ENCODE results near the gene ADIPOQ. TPM values are rescaled to one million over a fixed set of nuclear protein-coding genes. Genes with fewer than 3 reads are reported as not detected.
"Not testable (repeated sequence)": the region's sequence is repeated elsewhere in the genome, so short reads cannot be mapped to it uniquely, and the experiment has no call there.

Gene ADIPOQ
- total RNA-seq, 1 experiment from 2014 or later = not detected

DNA sequence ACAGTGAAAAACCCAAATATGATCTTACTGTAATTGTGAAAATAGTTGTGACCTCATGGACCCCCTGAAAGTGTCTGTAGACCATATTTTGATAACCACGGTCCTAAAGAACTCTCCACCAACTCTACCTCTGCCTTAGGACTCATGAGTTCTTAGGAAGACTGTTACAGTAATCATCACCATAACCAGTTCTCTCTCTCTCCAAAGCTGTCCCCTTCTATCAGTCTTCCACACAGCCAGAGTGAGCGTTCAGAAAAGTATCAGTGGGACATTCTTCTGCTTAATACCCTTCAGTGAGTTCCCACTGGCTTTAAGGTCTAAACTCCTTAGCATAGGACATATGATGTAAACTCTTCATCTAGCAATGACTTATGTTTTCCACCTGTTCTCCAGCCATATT lies 60.2 kb downstream of the ADIPOQ start:
- Mint-ChIP-seq H3K27ac (ENCODE audit: unreplicated experiment) (no peak overlapping the region), H3K4me3 (ENCODE audit: low read depth, unreplicated experiment) (no peak overlapping the region), H3K27me3 (ENCODE audit: unreplicated experiment) (peaks cover 37% of the 10 kb centered on the region), H3K9me3 (ENCODE audit: low read depth, unreplicated experiment) (no peaks in the 10 kb centered on the region), H3K4me1 (ENCODE audit: low read depth, unreplicated experiment) (peaks cover 8% of the 10 kb centered on the region), H3K36me3 (ENCODE audit: insufficient read depth, unreplicated experiment) (no peaks in the 10 kb centered on the region)
- no TSS peak for BruUV-seq (replicated peaks)
- no peak for DNase-seq
- TF ChIP-seq, protein P1, sequence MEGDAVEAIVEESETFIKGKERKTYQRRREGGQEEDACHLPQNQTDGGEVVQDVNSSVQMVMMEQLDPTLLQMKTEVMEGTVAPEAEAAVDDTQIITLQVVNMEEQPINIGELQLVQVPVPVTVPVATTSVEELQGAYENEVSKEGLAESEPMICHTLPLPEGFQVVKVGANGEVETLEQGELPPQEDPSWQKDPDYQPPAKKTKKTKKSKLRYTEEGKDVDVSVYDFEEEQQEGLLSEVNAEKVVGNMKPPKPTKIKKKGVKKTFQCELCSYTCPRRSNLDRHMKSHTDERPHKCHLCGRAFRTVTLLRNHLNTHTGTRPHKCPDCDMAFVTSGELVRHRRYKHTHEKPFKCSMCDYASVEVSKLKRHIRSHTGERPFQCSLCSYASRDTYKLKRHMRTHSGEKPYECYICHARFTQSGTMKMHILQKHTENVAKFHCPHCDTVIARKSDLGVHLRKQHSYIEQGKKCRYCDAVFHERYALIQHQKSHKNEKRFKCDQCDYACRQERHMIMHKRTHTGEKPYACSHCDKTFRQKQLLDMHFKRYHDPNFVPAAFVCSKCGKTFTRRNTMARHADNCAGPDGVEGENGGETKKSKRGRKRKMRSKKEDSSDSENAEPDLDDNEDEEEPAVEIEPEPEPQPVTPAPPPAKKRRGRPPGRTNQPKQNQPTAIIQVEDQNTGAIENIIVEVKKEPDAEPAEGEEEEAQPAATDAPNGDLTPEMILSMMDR (IDR thresholded peaks at IDR 0.05; ENCODE audit: unreplicated experiment) = no peak
- intact Hi-C loops (cut with micrococcal nuclease; ENCODE audit: unreplicated experiment) = no loop called here
- CTCF ChIA-PET = interaction anchor here (0.7 kb wide), 1 partner anchor 209 kb away, joined by 3 read pairs; no protein-coding TSS in a partner anchor

DNA sequence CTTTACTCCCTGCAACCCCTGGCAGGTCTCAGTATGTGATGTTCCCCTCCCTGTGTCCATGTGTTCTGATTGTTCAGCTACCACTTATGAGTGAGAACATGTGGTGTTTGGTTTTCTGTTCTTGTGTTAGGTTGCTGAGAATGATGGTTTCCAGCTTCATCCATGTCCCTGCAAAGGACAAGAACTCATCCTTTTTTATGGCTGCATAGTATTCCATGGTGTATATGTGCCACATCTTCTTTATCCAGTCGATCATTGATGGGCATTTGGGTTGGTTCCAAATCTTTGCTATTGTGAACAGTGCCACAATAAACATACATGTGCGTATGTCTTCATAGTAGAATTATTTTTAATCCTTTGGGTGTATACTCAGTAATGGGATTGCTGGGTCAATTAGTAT lies 61.2 kb downstream of the ADIPOQ start:
- DNase-seq; H3K9me3 Mint-ChIP-seq (ENCODE audit: low read depth, unreplicated experiment); H3K36me3 Mint-ChIP-seq (ENCODE audit: insufficient read depth, unreplicated experiment); CTCF ChIA-PET; intact Hi-C loops (cut with micrococcal nuclease; ENCODE audit: unreplicated experiment); H3K27ac Mint-ChIP-seq (ENCODE audit: unreplicated experiment); H3K4me1 Mint-ChIP-seq (ENCODE audit: low read depth, unreplicated experiment); BruUV-seq (replicated peaks); H3K4me3 Mint-ChIP-seq (ENCODE audit: low read depth, unreplicated experiment): not testable (repeated sequence)
- peaks cover 47% of the 10 kb centered on the region for H3K27me3 Mint-ChIP-seq (ENCODE audit: unreplicated experiment)

DNA sequence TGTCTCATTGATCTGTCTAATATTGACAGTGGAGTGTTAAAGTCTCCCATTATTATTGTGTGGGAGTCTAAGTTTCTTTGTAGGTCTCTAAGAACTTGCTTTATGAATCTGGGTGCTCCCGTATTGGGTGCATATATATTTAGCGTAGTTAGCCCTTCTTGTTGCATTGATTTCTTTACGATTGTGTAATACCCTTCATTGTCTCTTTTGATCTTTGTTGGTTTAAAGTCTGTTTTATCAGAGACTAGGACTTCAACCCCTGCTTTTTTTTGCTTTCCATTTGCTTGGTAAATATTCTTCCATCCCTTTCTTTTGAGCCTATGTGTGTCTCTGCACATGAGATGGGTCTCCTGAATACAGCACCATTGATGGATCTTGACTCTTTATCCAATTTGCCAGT lies 64.6 kb downstream of the ADIPOQ start:
- not testable (repeated sequence) for DNase-seq

More for the DNA sequence above, 64.6 kb downstream of the ADIPOQ start:
- BruUV-seq (replicated peaks); intact Hi-C loops (cut with micrococcal nuclease; ENCODE audit: unreplicated experiment); H3K4me1 Mint-ChIP-seq (ENCODE audit: low read depth, unreplicated experiment); CTCF ChIA-PET; H3K9me3 Mint-ChIP-seq (ENCODE audit: low read depth, unreplicated experiment); H3K36me3 Mint-ChIP-seq (ENCODE audit: insufficient read depth, unreplicated experiment); H3K27ac Mint-ChIP-seq (ENCODE audit: unreplicated experiment); H3K4me3 Mint-ChIP-seq (ENCODE audit: low read depth, unreplicated experiment): not testable (repeated sequence)
- H3K27me3 Mint-ChIP-seq (ENCODE audit: unreplicated experiment) = peaks cover 48% of the 10 kb centered on the region

Other genes with a start within 250 kb of the ADIPOQ start
- gene AHSG, start 229.7 kb upstream of the ADIPOQ start, total RNA-seq (2022) = 0.24 and 0.39 TPM in 2 replicates
- gene FETUB, start 202.3 kb upstream of the ADIPOQ start, total RNA-seq (2022) = not detected in 2 replicates
- 0.17 and 0.40 TPM in 2 replicates for gene HRG, start 176.7 kb upstream of the ADIPOQ start, total RNA-seq (2022)
- not detected in 2 replicates for gene KNG1, start 125.4 kb upstream of the ADIPOQ start, total RNA-seq (2022)
- gene EIF4A2, start 59.1 kb upstream of the ADIPOQ start, total RNA-seq (2022) = 593 and 650 TPM in 2 replicates
- 94.8 and 107 TPM in 2 replicates for gene RFC4, start 36.2 kb upstream of the ADIPOQ start, total RNA-seq (2022)
- 14.4 and 20.4 TPM in 2 replicates for gene ST6GAL1, start 87.8 kb downstream of the ADIPOQ start, total RNA-seq (2022)